ENCODE results near the gene CUX1.

GRCh38 chr7:101952355-101953247, 135.2 kb downstream of the CUX1 start:
- TF ChIP-seq POLR2A (IDR thresholded peaks at IDR 0.05) = no peak
- no peak for TF ChIP-seq CTCF (IDR thresholded peaks at IDR 0.05)
